ENCODE data around the gene RELA. TPM values are rescaled to one million over a fixed set of nuclear protein-coding genes. Genes with fewer than 3 reads are reported as not detected.

RELA gene
- total and polyA plus RNA-seq, 8 donors: 29.8 to 46.6 (median 35.4) TPM

DNA sequence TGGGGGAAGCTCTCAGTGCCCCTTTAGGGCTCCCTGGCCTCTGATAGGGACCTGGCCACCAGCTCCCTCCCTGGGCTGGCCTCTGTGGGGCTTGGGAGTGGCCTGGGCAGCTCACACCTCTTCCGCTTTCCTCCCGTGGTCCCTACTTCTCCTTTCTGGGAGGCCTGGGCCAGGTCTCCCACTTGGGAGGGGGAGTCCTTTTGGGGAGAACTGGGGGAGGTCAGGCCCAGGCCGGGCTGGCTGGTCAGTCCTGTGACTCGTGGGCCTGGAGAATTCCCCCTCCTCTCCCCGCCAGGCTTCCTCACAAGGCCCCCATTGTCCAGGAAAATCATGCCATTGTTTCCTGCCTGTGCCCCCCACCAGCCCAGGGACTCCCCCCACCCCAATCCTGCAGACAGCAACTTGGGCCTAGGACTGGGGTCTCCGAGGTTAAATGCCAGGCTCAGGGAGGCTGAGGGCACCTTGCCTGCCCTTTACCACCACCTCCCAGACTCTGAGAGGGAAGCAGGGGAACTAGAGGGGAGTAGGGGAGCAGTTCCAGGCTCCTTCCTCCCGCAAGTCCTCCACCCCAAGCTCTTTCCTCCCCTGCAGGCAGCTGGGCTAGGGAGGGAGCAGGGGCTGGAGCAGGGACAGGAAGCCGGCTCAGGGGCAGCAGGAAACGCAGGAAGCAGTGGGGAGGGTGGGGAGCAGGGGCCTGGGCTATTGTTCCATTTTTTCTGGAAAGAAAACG, 51.5 kb downstream of the RELA start:
- no peak for TF ChIP-seq CTCF (IDR thresholded peaks at IDR 0.05)
- intact Hi-C loops (cut with DNase I): no loop called here
- ATAC-seq (no peak), FAIRE-seq (no peak), DNase-seq (peak in 2 of 6 donors; percentile 31 to 62)
- 65 to 67% methylated on average over 10 of the region's 10 CpGs for WGBS, 2 donors
- no peaks in the 10 kb centered on the region for H3K27me3 ChIP-seq
- no peaks in the 10 kb centered on the region for H3K9me3 ChIP-seq
- peaks cover 0 to 11% (median 0%) of the 10 kb centered on the region in 3 donors for H3K36me3 ChIP-seq
- H3K4me3 ChIP-seq: peak overlapping the region in 1 of 4 donors; percentile 96
- H3K27ac ChIP-seq: peak overlapping the region in 2 of 4 donors; percentile 15 to 41
- peaks cover 8 to 16% (median 14%) of the 10 kb centered on the region in 3 donors for H3K4me1 ChIP-seq

- intact Hi-C loops (cut with DNase I): no loop called here
- WGBS, 2 donors: 69 to 77% methylated on average over 6 of the region's 6 CpGs
- peak overlapping the region in 1 of 4 donors; percentile 41 for H3K27ac ChIP-seq
These were observed 52.3 kb downstream of the RELA start for GRCh38 chr11:65610404-65610803.

GRCh38 chr11:65609665-65610064, 53.1 kb downstream of the RELA start:
- WGBS, 2 donors: 81 to 86% methylated on average over 5 of the region's 5 CpGs
- Histone ChIP-seq H3K36me3 (peaks cover 0 to 27% (median 11%) of the 10 kb centered on the region in 3 donors), H3K4me1 (peaks cover 8 to 16% (median 14%) of the 10 kb centered on the region in 3 donors), H3K9me3 (no peaks in the 10 kb centered on the region), H3K4me3 (no peak overlapping the region), H3K27ac (no peak overlapping the region), H3K27me3 (no peaks in the 10 kb centered on the region)
- ATAC-seq (no peak), DNase-seq (peak in 1 of 6 donors; percentile 23), FAIRE-seq (no peak)
- intact Hi-C loops (cut with DNase I): no loop called here
- no peak for TF ChIP-seq CTCF (IDR thresholded peaks at IDR 0.05)

More at GRCh38 chr11:65610404-65610803, 52.3 kb downstream of the RELA start:
- no peaks in the 10 kb centered on the region for H3K27me3 ChIP-seq
- FAIRE-seq (no peak), DNase-seq (no peak), ATAC-seq (no peak)
- H3K36me3 ChIP-seq: peaks cover 0 to 19% (median 5%) of the 10 kb centered on the region in 3 donors
- peak overlapping the region in 1 of 4 donors; percentile 22 for H3K4me3 ChIP-seq
- no peak for TF ChIP-seq CTCF (IDR thresholded peaks at IDR 0.05)
- H3K9me3 ChIP-seq: no peaks in the 10 kb centered on the region
- peaks cover 8 to 16% (median 14%) of the 10 kb centered on the region in 3 donors for H3K4me1 ChIP-seq

DNA sequence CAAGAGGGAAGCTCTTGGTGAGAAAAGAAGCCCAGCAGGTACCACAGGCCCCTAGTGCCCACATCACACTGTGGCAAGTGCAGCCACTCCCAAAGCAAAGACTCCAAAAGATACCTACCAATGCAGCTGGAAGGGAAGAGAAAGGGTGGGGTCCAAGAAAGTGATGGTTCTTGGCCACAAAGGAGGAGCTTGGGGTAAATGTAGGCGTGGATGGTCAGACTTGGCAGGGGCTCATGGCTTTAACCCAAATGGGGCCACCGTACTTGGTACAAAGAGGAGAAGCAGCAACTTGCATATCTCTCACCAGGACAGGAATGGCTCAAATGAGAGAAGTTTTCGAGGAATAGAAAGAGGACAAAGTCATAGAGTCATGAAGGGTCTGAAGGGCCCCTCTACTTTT, 53.5 kb downstream of the RELA start:
- Histone ChIP-seq H3K4me1 (peaks cover 8 to 16% (median 14%) of the 10 kb centered on the region in 3 donors), H3K4me3 (no peak overlapping the region), H3K9me3 (no peaks in the 10 kb centered on the region), H3K36me3 (peaks cover 0 to 31% (median 11%) of the 10 kb centered on the region in 3 donors), H3K27ac (no peak overlapping the region), H3K27me3 (no peaks in the 10 kb centered on the region)
- TF ChIP-seq CTCF (IDR thresholded peaks at IDR 0.05): no peak
- ATAC-seq: no peak
- 71 to 74% methylated on average over 3 of the region's 3 CpGs for WGBS, 2 donors
- intact Hi-C loops (cut with DNase I): no loop called here
- no peak for DNase-seq
- FAIRE-seq: no peak

Data from pancreas (tissue), 10 donors.